ENCODE measurements around the gene GPR15.

Gene GPR15

GRCh38 chr3:98501863-98502576, 29.8 kb upstream of the GPR15 start:
- no peak overlapping the region for H3K4me3 ChIP-seq (replicated peaks in 1 of 2; ENCODE audit: low read depth in 2 of 2, low read length in 2 of 2)
- DNase-seq (ENCODE audit: low read depth in 2 of 2), result no peak
- TF ChIP-seq CTCF (IDR thresholded peaks at IDR 0.05; ENCODE audit: low read depth, low read length), result no peak

- peak in 1 of 2 donors; percentile 11 for DNase-seq (ENCODE audit: low read depth in 2 of 2)
- H3K4me3 ChIP-seq (replicated peaks in 1 of 2; ENCODE audit: low read depth in 2 of 2, low read length in 2 of 2), result no peak overlapping the region
- no peak for TF ChIP-seq CTCF (IDR thresholded peaks at IDR 0.05; ENCODE audit: low read depth, low read length)
Observed at GRCh38 chr3:98504539-98504938, 27.2 kb upstream of the GPR15 start.

GRCh38 chr3:98508582-98508981, 23.2 kb upstream of the GPR15 start:
- no peak for TF ChIP-seq CTCF (IDR thresholded peaks at IDR 0.05; ENCODE audit: low read depth, low read length)
- DNase-seq (ENCODE audit: low read depth in 2 of 2), result no peak
- H3K4me3 ChIP-seq (replicated peaks in 1 of 2; ENCODE audit: low read depth in 2 of 2, low read length in 2 of 2), result no peak overlapping the region

GRCh38 chr3:98512576-98512975, 19.2 kb upstream of the GPR15 start:
- TF ChIP-seq CTCF (IDR thresholded peaks at IDR 0.05; ENCODE audit: low read depth, low read length), result no peak
- no peak for DNase-seq (ENCODE audit: low read depth in 2 of 2)
- H3K4me3 ChIP-seq (replicated peaks in 1 of 2; ENCODE audit: low read depth in 2 of 2, low read length in 2 of 2), result no peak overlapping the region

GRCh38 chr3:98513091-98513511, 18.7 kb upstream of the GPR15 start:
- peak; percentile 77 to 92 for DNase-seq (ENCODE audit: low read depth in 2 of 2)
- no peak for TF ChIP-seq CTCF (IDR thresholded peaks at IDR 0.05; ENCODE audit: low read depth, low read length)
- H3K4me3 ChIP-seq (replicated peaks in 1 of 2; ENCODE audit: low read depth in 2 of 2, low read length in 2 of 2), result no peak overlapping the region

- TF ChIP-seq CTCF (IDR thresholded peaks at IDR 0.05; ENCODE audit: low read depth, low read length), result no peak
- DNase-seq (ENCODE audit: low read depth in 2 of 2), result no peak
Observed at GRCh38 chr3:98513736-98514135, 18.0 kb upstream of the GPR15 start.

GRCh38 chr3:98514948-98515347, 16.8 kb upstream of the GPR15 start:
- no peak for DNase-seq (ENCODE audit: low read depth in 2 of 2)
- no peak overlapping the region for H3K4me3 ChIP-seq (replicated peaks in 1 of 2; ENCODE audit: low read depth in 2 of 2, low read length in 2 of 2)
- TF ChIP-seq CTCF (IDR thresholded peaks at IDR 0.05; ENCODE audit: low read depth, low read length), result no peak

More at GRCh38 chr3:98513736-98514135, 18.0 kb upstream of the GPR15 start:
- no peak overlapping the region for H3K4me3 ChIP-seq (replicated peaks in 1 of 2; ENCODE audit: low read depth in 2 of 2, low read length in 2 of 2)
